Glutamatergic neuron (in vitro differentiated cells): Measurements from ENCODE around the gene NAV2. TPM values are rescaled to one million over a fixed set of nuclear protein-coding genes. Genes with fewer than 3 reads are reported as not detected.

Experiments
- DNase-seq: peaks from one replicate; pipeline ENCODE4 v3.0.0; 2022
- H3K27ac Mint-ChIP-seq: one replicate; pipeline ENCODE4 v1.8.0; 2020; ENCODE audit warnings: mild to moderate bottlenecking, mixed read lengths, inconsistent platforms; ENCODE audit not compliant: unreplicated experiment
- H3K27me3 Mint-ChIP-seq: one replicate; pipeline ENCODE4 v1.8.0; 2020; ENCODE audit warnings: mild to moderate bottlenecking, moderate library complexity, mixed read lengths, inconsistent platforms; ENCODE audit not compliant: unreplicated experiment
- H3K36me3 Mint-ChIP-seq: one replicate; pipeline ENCODE4 v1.8.0; 2020; ENCODE audit warnings: mild to moderate bottlenecking, mixed read lengths, inconsistent platforms; ENCODE audit not compliant: unreplicated experiment
- H3K4me1 Mint-ChIP-seq: one replicate; pipeline ENCODE4 v1.8.0; 2020; ENCODE audit warnings: mild to moderate bottlenecking, low read depth, mixed read lengths, inconsistent platforms; ENCODE audit not compliant: unreplicated experiment
- H3K4me3 Mint-ChIP-seq: one replicate; pipeline ENCODE4 v1.8.0; 2020; ENCODE audit warnings: mild to moderate bottlenecking, mixed read lengths, inconsistent platforms; ENCODE audit not compliant: unreplicated experiment
- H3K9me3 Mint-ChIP-seq: one replicate; pipeline ENCODE4 v1.8.0; 2020; ENCODE audit warnings: mild to moderate bottlenecking, moderate library complexity, mixed read lengths, inconsistent platforms; ENCODE audit not compliant: unreplicated experiment
- CTCF ChIP-seq: fragments of 200-600 bp; sonication (generic); IDR thresholded peaks from one replicate; pipeline ENCODE4 v1.5.0; 2021; ENCODE audit not compliant: partially characterized antibody, unreplicated experiment
- total RNA-seq: library from RNA; stranded (reverse); fragmentation: NEBNext Ultra II Directional; extraction: Animal tissue kit (Norgen Biotek cat#: 25700); gene quantifications from one replicate; pipeline ENCODE4 v1.2.1, GENCODE V29; 2021; ENCODE audit not compliant: unreplicated experiment

Gene NAV2
- total RNA-seq, 1 donor from 2014 or later, result 117 TPM

DNA sequence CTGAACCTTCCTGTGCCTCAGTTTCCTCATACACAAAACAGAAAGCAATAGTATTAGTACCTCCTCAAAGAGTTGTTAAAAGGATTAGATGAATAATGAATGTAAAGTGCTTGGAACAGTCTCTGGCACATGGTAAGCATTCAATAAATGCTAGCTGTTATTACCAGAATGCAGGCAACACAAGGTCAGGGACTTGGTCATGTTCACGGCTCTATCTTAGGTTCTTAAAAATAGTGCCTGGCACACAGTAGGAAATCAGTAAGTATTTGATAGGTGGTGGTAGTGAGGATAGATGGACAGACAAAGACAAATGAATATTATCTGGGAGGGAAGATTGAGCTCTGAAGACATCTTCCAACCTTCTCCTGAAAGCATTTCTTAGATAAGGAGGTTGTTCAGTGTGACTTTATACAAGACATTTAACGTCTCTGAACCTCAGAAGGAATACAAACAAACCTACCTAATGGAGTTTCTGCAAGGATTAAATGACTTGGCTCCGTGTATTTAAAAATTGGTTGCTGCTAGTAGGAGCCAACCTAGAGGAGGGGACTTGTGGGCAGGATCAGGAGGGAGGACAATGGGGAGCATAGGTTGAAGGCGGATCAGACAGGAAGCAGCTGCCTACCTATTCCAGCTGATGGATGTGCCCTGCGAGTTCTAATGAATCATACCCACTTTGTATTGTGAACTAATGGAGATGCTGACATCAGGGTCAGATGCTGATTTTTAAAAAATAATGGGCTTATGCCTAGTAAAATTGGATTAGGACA, 353.6 kb downstream of the NAV2 start:
- no peak for TF ChIP-seq CTCF
- peaks cover 5% of the 10 kb centered on the region for H3K36me3 Mint-ChIP-seq
- H3K27ac Mint-ChIP-seq, result no peak overlapping the region
- H3K27me3 Mint-ChIP-seq, result no peaks in the 10 kb centered on the region
- H3K4me1 Mint-ChIP-seq, result no peaks in the 10 kb centered on the region
- DNase-seq, result no peak
- H3K4me3 Mint-ChIP-seq, result no peak overlapping the region
- H3K9me3 Mint-ChIP-seq, result no peaks in the 10 kb centered on the region

DNA sequence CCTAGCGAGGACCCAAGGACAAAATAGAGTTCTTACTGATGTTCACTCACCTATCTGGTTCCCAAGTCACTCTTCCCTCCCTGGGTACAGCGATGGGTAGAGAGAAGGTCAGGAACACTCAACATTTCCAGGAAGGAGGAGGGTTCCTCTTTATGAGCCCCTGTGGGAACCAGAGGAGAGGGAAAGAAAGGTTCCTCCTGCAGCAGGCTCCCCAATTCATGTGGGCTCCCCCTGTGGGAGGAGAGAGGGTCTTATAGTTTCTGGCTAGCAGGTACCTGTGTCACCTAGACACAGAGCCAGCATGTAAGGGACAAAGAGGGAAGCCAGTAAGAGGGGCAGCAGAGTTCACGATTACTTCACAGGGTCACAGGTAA, 354.1 kb downstream of the NAV2 start:
- peaks cover 2% of the 10 kb centered on the region for H3K9me3 Mint-ChIP-seq
- H3K36me3 Mint-ChIP-seq, result peaks cover 10% of the 10 kb centered on the region
- H3K27ac Mint-ChIP-seq, result no peak overlapping the region
- H3K27me3 Mint-ChIP-seq, result no peaks in the 10 kb centered on the region
- H3K4me1 Mint-ChIP-seq, result no peaks in the 10 kb centered on the region
- no peak overlapping the region for H3K4me3 Mint-ChIP-seq
- TF ChIP-seq CTCF, result no peak
- DNase-seq, result no peak

DNA sequence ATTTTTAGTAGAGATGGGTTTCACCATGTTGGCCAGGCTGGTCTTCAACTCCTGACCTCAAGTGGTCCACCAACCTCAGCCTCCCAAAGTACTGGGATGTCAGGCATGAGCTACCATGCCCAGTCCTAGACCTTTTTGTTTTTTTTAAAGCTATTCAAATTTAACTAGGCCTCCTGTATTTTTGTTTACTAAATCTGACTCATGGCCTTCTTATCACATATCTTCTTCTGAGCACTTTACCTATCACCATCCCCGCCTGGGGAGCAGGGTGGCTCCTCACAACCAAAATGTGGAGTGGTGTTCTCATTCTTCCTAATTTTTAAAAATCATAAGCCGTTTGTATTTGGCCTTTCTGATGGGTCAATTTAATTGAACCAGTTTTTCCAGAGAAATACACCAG, 355.0 kb downstream of the NAV2 start:
- no peaks in the 10 kb centered on the region for H3K4me1 Mint-ChIP-seq
- TF ChIP-seq CTCF, result no peak
- no peak for DNase-seq
- no peak overlapping the region for H3K27ac Mint-ChIP-seq
- no peak overlapping the region for H3K4me3 Mint-ChIP-seq
- peaks cover 5% of the 10 kb centered on the region for H3K9me3 Mint-ChIP-seq
- H3K36me3 Mint-ChIP-seq, result peaks cover 19% of the 10 kb centered on the region
- H3K27me3 Mint-ChIP-seq, result no peaks in the 10 kb centered on the region

DNA sequence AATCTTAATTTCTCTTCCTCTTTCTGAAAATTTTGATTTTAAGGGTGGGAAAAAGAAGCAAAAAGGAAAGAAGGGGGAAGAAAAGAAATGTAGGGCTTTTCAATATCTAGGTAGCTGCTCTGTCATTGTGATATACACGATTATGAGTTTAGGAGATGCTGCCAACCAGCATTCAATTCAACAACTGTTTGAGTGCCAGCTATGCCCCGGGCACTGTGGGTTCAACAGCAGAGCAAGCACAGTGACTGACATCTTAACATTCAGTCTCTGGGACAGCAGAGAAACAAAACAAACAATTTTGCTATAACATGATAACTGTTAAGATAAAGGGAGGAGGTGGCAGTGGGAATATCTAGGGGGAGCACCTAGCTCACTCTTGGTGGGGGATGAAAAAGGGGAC, 356.1 kb downstream of the NAV2 start:
- no peak for TF ChIP-seq CTCF
- H3K4me1 Mint-ChIP-seq, result no peaks in the 10 kb centered on the region
- H3K27ac Mint-ChIP-seq, result no peak overlapping the region
- H3K27me3 Mint-ChIP-seq, result no peaks in the 10 kb centered on the region
- no peak for DNase-seq
- peaks cover 24% of the 10 kb centered on the region for H3K36me3 Mint-ChIP-seq
- H3K4me3 Mint-ChIP-seq, result no peak overlapping the region
- H3K9me3 Mint-ChIP-seq, result peaks cover 5% of the 10 kb centered on the region

GRCh38 chr11:20070459-20070858, 357.8 kb downstream of the NAV2 start:
- H3K27me3 Mint-ChIP-seq, result peaks cover 2% of the 10 kb centered on the region
- H3K4me3 Mint-ChIP-seq, result no peak overlapping the region
- no peak overlapping the region for H3K27ac Mint-ChIP-seq
- H3K4me1 Mint-ChIP-seq, result no peaks in the 10 kb centered on the region
- no peak for TF ChIP-seq CTCF
- peaks cover 36% of the 10 kb centered on the region for H3K36me3 Mint-ChIP-seq
- H3K9me3 Mint-ChIP-seq, result peaks cover 9% of the 10 kb centered on the region
- DNase-seq, result no peak
